HepG2 (cell line): ENCODE measurements around the gene LINS1. TPM values are rescaled to one million over a fixed set of nuclear protein-coding genes. Genes with fewer than 3 reads are reported as not detected.

Source experiments
- ATAC-seq: fragments of 200-7000 bp; cut with Tn5 transposase; 3 replicates; pipeline ENCODE4 v1.9.1; 2020; ENCODE audit warnings: mild to moderate bottlenecking, moderate library complexity
- BruUV-seq: library from RNA; stranded (reverse); fragments of 400-500 nt; replicated peaks from 2 replicates; lab custom pipeline; 2021; lab: Mats Ljungman, UMichigan
- CTCF ChIA-PET: fragments of 300-600 bp; formaldehyde crosslinking; extraction: SDS; loops from one replicate; lab custom pipeline; 2021; ENCODE audit warnings: low total read pairs, inconsistent platforms, low intra/inter-chr PET ratio; lab: Yijun Ruan, JAX
- POLR2A ChIA-PET: fragments of 350-600 bp; sonication (Branson Sonifier 250); formaldehyde crosslinking; loops from one replicate; lab custom pipeline; 2020; ENCODE audit warnings: antibody characterized with exemption, inconsistent platforms; lab: Yijun Ruan, JAX
- DNase-seq: peaks from one replicate; pipeline ENCODE4 v3.0.0-alpha.2; 2015; ENCODE audit warnings: low spot score
- FAIRE-seq: peaks from 3 replicates; lab custom pipeline; 2011; peaks lifted over from hg19 to GRCh38; lab: Jason Lieb, UNC
- H2AFZ ChIP-seq: one replicate; pipeline ENCODE4 v1.6.1; 2011; ENCODE audit warnings: low read length, inconsistent platforms
- H3K27ac ChIP-seq: fragments of 300-600 bp; 3 replicates; pipeline ENCODE4 v1.8.0; 2011; ENCODE audit warnings: mixed run types, mild to moderate bottlenecking, mixed read lengths, low read length, inconsistent platforms; ENCODE audit not compliant: insufficient read depth; ENCODE audit errors: extremely low read length
- H3K27me3 ChIP-seq, 2 experiments: fragments of 200-600 bp in 1 of 2; 2 replicates in 1 of 2; 3 replicates in 1 of 2; pipeline versions ENCODE4 v1.6.0 to v1.8.0; 2011; ENCODE audit warnings: low read length in 2 of 2, mild to moderate bottlenecking in 2 of 2, moderate library complexity in 2 of 2, inconsistent platforms in 1 of 2; ENCODE audit not compliant: insufficient read depth in 2 of 2, control insufficient read depth in 1 of 2
- H3K36me3 ChIP-seq, 2 experiments: fragments of 200-600 bp in 1 of 2; replicated peaks in 1 of 2; 2 replicates in 1 of 2; 3 replicates in 1 of 2; pipeline versions ENCODE4 v1.5.1 to v1.8.0; 2011; ENCODE audit warnings: low read length in 2 of 2, inconsistent platforms in 1 of 2; ENCODE audit not compliant: insufficient read depth in 2 of 2, control insufficient read depth in 1 of 2
- H3K4me1 ChIP-seq: 2 replicates; pipeline ENCODE4 v1.5.1; 2012; ENCODE audit warnings: low read length, inconsistent platforms; ENCODE audit not compliant: insufficient read depth
- H3K4me2 ChIP-seq: 2 replicates; pipeline ENCODE4 v1.6.0; 2011; ENCODE audit warnings: low read depth, low read length, inconsistent platforms
- H3K4me3 ChIP-seq, 3 experiments: fragments of 200-600 bp in 1 of 3; sonication (generic), shearing (Covaris generic) in 1 of 3; replicated peaks in 1 of 3; 2 replicates each; pipeline ENCODE4 v1.5.1; 2011 to 2016; ENCODE audit warnings: low read length in 3 of 3, inconsistent platforms in 2 of 3, low read depth in 2 of 3, mild to moderate bottlenecking in 2 of 3, control low read depth in 1 of 3, mixed read lengths in 1 of 3; ENCODE audit not compliant: insufficient read depth in 1 of 3
- H3K79me2 ChIP-seq: one replicate; pipeline ENCODE4 v1.6.1; 2011; ENCODE audit warnings: low read length, inconsistent platforms; ENCODE audit not compliant: insufficient read depth
- H3K9ac ChIP-seq: 2 replicates; pipeline ENCODE4 v1.6.0; 2011; ENCODE audit warnings: mild to moderate bottlenecking, low read depth, low read length, inconsistent platforms; ENCODE audit not compliant: insufficient read depth
- H3K9me3 ChIP-seq: 2 replicates; pipeline ENCODE4 v1.5.1; 2012; ENCODE audit warnings: mild to moderate bottlenecking, low read length
- H4K20me1 ChIP-seq: 2 replicates; pipeline ENCODE4 v1.6.0; 2011; ENCODE audit warnings: inconsistent platforms, mild to moderate bottlenecking, low read length, moderate library complexity; ENCODE audit not compliant: insufficient read depth
- IRF2 ChIP-seq: IDR thresholded peaks from 2 replicates; pipeline ENCODE4 v1.6.1; 2018; ENCODE audit warnings: missing genetic modification reagents, missing compliant biosample characterization
- JUND ChIP-seq: sonication (generic); formaldehyde crosslinking; IDR thresholded peaks from 2 replicates; pipeline ENCODE4 v1.8.0; 2022; ENCODE audit warnings: mild to moderate bottlenecking, missing genetic modification reagents
- MTA1 ChIP-seq: sonication (generic); formaldehyde crosslinking; IDR thresholded peaks from 2 replicates; pipeline ENCODE4 v1.4.0; 2020; ENCODE audit warnings: missing genetic modification reagents, mild to moderate bottlenecking, borderline replicate concordance
- MYNN ChIP-seq: sonication (generic); formaldehyde crosslinking; IDR thresholded peaks from 2 replicates; pipeline ENCODE4 v1.4.0; 2020; ENCODE audit warnings: mild to moderate bottlenecking, low read depth, missing genetic modification reagents
- PCBP1 ChIP-seq: fragments of 200-400 bp; formaldehyde crosslinking; IDR thresholded peaks from 2 replicates; pipeline ENCODE4 v1.6.1; 2017; ENCODE audit warnings: mild to moderate bottlenecking, low read depth, low read length, borderline replicate concordance
- PRMT3 ChIP-seq: sonication (generic); formaldehyde crosslinking; IDR thresholded peaks from 2 replicates; pipeline ENCODE4 v1.8.1; 2022; ENCODE audit warnings: low read depth, mild to moderate bottlenecking, moderate library complexity, missing genetic modification reagents, borderline replicate concordance
- RAD51 ChIP-seq: fragments of 450-650 bp; IDR thresholded peaks from 2 replicates; pipeline ENCODE4 v1.6.1; 2016; ENCODE audit warnings: borderline replicate concordance
- RBM22 ChIP-seq: fragments of 200-400 bp; formaldehyde crosslinking; optimal IDR thresholded peaks from 2 replicates; pipeline ENCODE3; 2017; ENCODE audit warnings: mild to moderate bottlenecking, low read length, moderate library complexity
- REXO4 ChIP-seq: sonication (generic); formaldehyde crosslinking; IDR thresholded peaks from 2 replicates; pipeline ENCODE4 v1.8.0; 2022; ENCODE audit warnings: missing genetic modification reagents, mild to moderate bottlenecking, borderline replicate concordance
- ZFP36 ChIP-seq: fragments of 150-350 bp; IDR thresholded peaks from 2 replicates; pipeline ENCODE4 v1.6.1; 2018; ENCODE audit warnings: borderline replicate concordance, low read length, low read depth; ENCODE audit not compliant: partially characterized antibody
- ZNF121 ChIP-seq: sonication (generic); formaldehyde crosslinking; IDR thresholded peaks from 2 replicates; pipeline ENCODE4 v1.5.0; 2020; ENCODE audit warnings: mild to moderate bottlenecking, missing genetic modification reagents
- ZNF362 ChIP-seq: sonication (generic); formaldehyde crosslinking; IDR thresholded peaks from 2 replicates; pipeline ENCODE4 v1.4.0; 2020; ENCODE audit warnings: missing genetic modification reagents, mild to moderate bottlenecking, borderline replicate concordance
- ZNF503 ChIP-seq: sonication (generic); formaldehyde crosslinking; IDR thresholded peaks from 2 replicates; pipeline ENCODE4 v1.4.0; 2020; ENCODE audit warnings: missing genetic modification reagents
- ZNF557 ChIP-seq: sonication (generic); formaldehyde crosslinking; IDR thresholded peaks from 2 replicates; pipeline ENCODE4 v1.4.0; 2020; ENCODE audit warnings: missing genetic modification reagents
- ZNF670 ChIP-seq: sonication (generic); formaldehyde crosslinking; IDR thresholded peaks from 2 replicates; pipeline ENCODE4 v1.8.0; 2022; ENCODE audit warnings: mild to moderate bottlenecking, missing genetic modification reagents, borderline replicate concordance
- WGBS: methylation state at CpG from one replicate; pipeline ENCODE4 v1.1.6; 2017; ENCODE audit warnings: low lambda C conversion rate; 5-methylcytosine and 5-hydroxymethylcytosine counted together
- in situ Hi-C: cut with HindIII; loops from 2 replicates; pipeline ENCODE4 v1.10.0; 2017; ENCODE audit warnings: low pct_unique_long_range_greater_than_20kb; ENCODE audit not compliant: extremely low pct_ligation_motif_present
- intact Hi-C: fragments of 100-400 bp; cut with micrococcal nuclease; formaldehyde crosslinking; loops from one replicate; pipeline ENCODE4 v1.10.0; 2022; ENCODE audit not compliant: unreplicated experiment
- polyA plus RNA-seq, 8 experiments: library from polyadenylated mRNA; depleted of rRNA in 3 of 8; stranded (reverse) in 7 of 8; unstranded in 1 of 8; fragments of >200 nt; fragmentation: Illumina TruSeq in 4 of 8; extraction: Trizol in 4 of 8; gene quantifications; 2 replicates each; pipeline versions ENCODE4 v1.2.1 to v1.2.3, GENCODE V29; 2011 to 2016; ENCODE audit warnings: low read depth in 4 of 8, missing spikeins in 1 of 8, mixed read lengths in 1 of 8; ENCODE audit not compliant: insufficient read depth in 1 of 8
- total RNA-seq, 5 experiments: library from RNA; depleted of rRNA; stranded (reverse); fragments of >200 nt; fragmentation: Illumina TruSeq; extraction: Trizol; gene quantifications; 2 replicates each; pipeline ENCODE4 v1.2.3, GENCODE V29; 2016; ENCODE audit warnings: low read depth in 1 of 5

LINS1 gene
- total and polyA plus RNA-seq, 2 of the 13 experiments (the other 11 are each of a cell fraction or from before 2014, with no cell fraction given) = 9.8 to 10.4 TPM

- Histone ChIP-seq H3K27me3 (no peaks in the 10 kb centered on the region), H3K4me3 (no peak overlapping the region), H3K79me2 (peaks cover 32% of the 10 kb centered on the region), H4K20me1 (peaks cover 7% of the 10 kb centered on the region), H3K9me3 (no peaks in the 10 kb centered on the region), H2AFZ (no peak overlapping the region), H3K4me1 (peaks cover 21% of the 10 kb centered on the region), H3K9ac (no peak overlapping the region), H3K36me3 (peaks cover 10 to 45% of the 10 kb centered on the region in 2 experiments; a peak in 4 of 5 replicates), H3K27ac (no peak overlapping the region), H3K4me2 (no peak overlapping the region)
- DNase-seq = no peak
- over 99% methylated on average over 6 of the region's 10 CpGs for WGBS
- no peak for FAIRE-seq
- intact Hi-C loops (no loop called here), in situ Hi-C loops (no loop called here)
- ChIA-PET CTCF (no interaction called here), POLR2A (no interaction called here)
- no TSS peak for BruUV-seq
- no peak for ATAC-seq
- TF ChIP-seq REXO4 (CRISPR knock-in tag) (no peak), MTA1 (CRISPR knock-in tag) (no peak), ZNF503 (no peak), RBM22 (no peak)
Measured at GRCh38 chr15:100631831-100632230, 29.8 kb upstream of the LINS1 start.

DNA sequence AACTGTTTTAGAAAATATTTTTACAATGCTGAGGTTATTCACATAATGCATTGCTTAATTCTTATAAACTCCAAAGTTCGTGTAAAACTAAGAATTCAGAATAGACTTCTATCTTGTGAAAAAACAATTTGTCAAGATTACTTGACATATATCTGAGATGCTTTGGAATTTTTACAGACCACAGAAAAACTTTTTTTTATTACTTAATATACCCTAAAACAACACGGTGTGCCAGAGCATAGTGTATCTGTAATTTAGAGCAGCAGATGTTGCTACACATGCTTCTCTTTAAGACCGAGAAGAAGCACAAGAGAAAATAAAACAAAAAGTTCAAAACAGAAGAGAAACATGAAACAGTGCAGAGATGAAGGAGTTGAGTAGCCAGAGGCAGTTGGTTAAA, 26.8 kb upstream of the LINS1 start:
- H3K27me3 ChIP-seq = no peaks in the 10 kb centered on the region
- in situ Hi-C loops (no loop called here), intact Hi-C loops (no loop called here)
- no peak for DNase-seq
- POLR2A ChIA-PET = no interaction called here
- H3K27ac ChIP-seq = no peak overlapping the region
- H3K36me3 ChIP-seq = peaks cover 9 to 44% of the 10 kb centered on the region in 2 experiments; a peak in 4 of 5 replicates
- FAIRE-seq = no peak
- H2AFZ ChIP-seq = no peak overlapping the region
- BruUV-seq = no TSS peak
- no peak overlapping the region for H3K9ac ChIP-seq
- no peak overlapping the region for H3K4me2 ChIP-seq
- TF ChIP-seq IRF2 (CRISPR knock-in tag) = no peak
- TF ChIP-seq PCBP1 = no peak
- no peak for TF ChIP-seq ZNF670 (CRISPR knock-in tag)
- no peak for TF ChIP-seq ZFP36
- no peak for TF ChIP-seq PRMT3
- TF ChIP-seq JUND = no peak
- TF ChIP-seq ZNF362 = no peak
- no peak for TF ChIP-seq ZNF121 (CRISPR knock-in tag)
- TF ChIP-seq MYNN (CRISPR knock-in tag) = no peak
- no peak for TF ChIP-seq RAD51
- no peak for TF ChIP-seq ZNF557
- ATAC-seq = no peak
- H3K9me3 ChIP-seq = no peaks in the 10 kb centered on the region
- peaks cover 12% of the 10 kb centered on the region for H3K79me2 ChIP-seq
- H3K4me1 ChIP-seq = peaks cover 2% of the 10 kb centered on the region; the same call in 1 of the 2 replicates
- H3K4me3 ChIP-seq = no peak overlapping the region
- CTCF ChIA-PET = interaction anchor here (1.5 to 2.2 kb wide), 3 partner anchors 22 to 379 kb away, joined by 5 to 23 read pairs (median 15); no protein-coding TSS in a partner anchor
- 94% methylated on average over 3 of the region's 3 CpGs for WGBS
- peaks cover 3% of the 10 kb centered on the region for H4K20me1 ChIP-seq
